ENCODE measurements around the gene CAPRIN2.

Gene CAPRIN2

GRCh38 chr12:30761730-30762129, 7.0 kb upstream of the CAPRIN2 start:
- DNase-seq (ENCODE audit: low spot score): no peak

- DNase-seq (ENCODE audit: low spot score): no peak
Measured at GRCh38 chr12:30757316-30757715, 2.6 kb upstream of the CAPRIN2 start.

GRCh38 chr12:30756074-30756473, 1.3 kb upstream of the CAPRIN2 start:
- no peak for DNase-seq (ENCODE audit: low spot score)

- DNase-seq (ENCODE audit: low spot score): no peak
Measured at GRCh38 chr12:30755395-30755762, 628 bp upstream of the CAPRIN2 start.

- DNase-seq (ENCODE audit: low spot score): no peak
Measured at GRCh38 chr12:30754383-30754749, 385 bp downstream of the CAPRIN2 start.

GRCh38 chr12:30753751-30754382, 884 bp downstream of the CAPRIN2 start:
- DNase-seq (ENCODE audit: low spot score): no peak

GRCh38 chr12:30753233-30753632, 1.5 kb downstream of the CAPRIN2 start:
- DNase-seq (ENCODE audit: low spot score): no peak

- DNase-seq (ENCODE audit: low spot score): no peak
Measured at GRCh38 chr12:30752255-30752654, 2.5 kb downstream of the CAPRIN2 start.

GRCh38 chr12:30748147-30748546, 6.6 kb downstream of the CAPRIN2 start:
- no peak for DNase-seq (ENCODE audit: low spot score)

GRCh38 chr12:30746190-30746589, 8.6 kb downstream of the CAPRIN2 start:
- DNase-seq (ENCODE audit: low spot score): no peak

GRCh38 chr12:30744321-30744720, 10.4 kb downstream of the CAPRIN2 start:
- no peak for DNase-seq (ENCODE audit: low spot score)

GRCh38 chr12:30740274-30740673, 14.5 kb downstream of the CAPRIN2 start:
- DNase-seq (ENCODE audit: low spot score): no peak

- no peak for DNase-seq (ENCODE audit: low spot score)
Measured at GRCh38 chr12:30739020-30739419, 15.7 kb downstream of the CAPRIN2 start.

GRCh38 chr12:30732954-30733637, 21.7 kb downstream of the CAPRIN2 start:
- DNase-seq (ENCODE audit: low spot score): no peak

- DNase-seq (ENCODE audit: low spot score): no peak
Measured at GRCh38 chr12:30730011-30730410, 24.7 kb downstream of the CAPRIN2 start.

- no peak for DNase-seq (ENCODE audit: low spot score)
Measured at GRCh38 chr12:30729547-30729946, 25.2 kb downstream of the CAPRIN2 start.

GRCh38 chr12:30726647-30727046, 28.1 kb downstream of the CAPRIN2 start:
- no peak for DNase-seq (ENCODE audit: low spot score)

GRCh38 chr12:30725739-30726138, 29.0 kb downstream of the CAPRIN2 start:
- DNase-seq (ENCODE audit: low spot score): no peak

- no peak for DNase-seq (ENCODE audit: low spot score)
Measured at GRCh38 chr12:30719060-30719459, 35.7 kb downstream of the CAPRIN2 start.

GRCh38 chr12:30707613-30708342, 47.0 kb downstream of the CAPRIN2 start:
- DNase-seq (ENCODE audit: low spot score): no peak

GRCh38 chr12:30706476-30706875, 48.3 kb downstream of the CAPRIN2 start:
- no peak for DNase-seq (ENCODE audit: low spot score)

- DNase-seq (ENCODE audit: low spot score): no peak
Measured at GRCh38 chr12:30701056-30701455, 53.7 kb downstream of the CAPRIN2 start.

GRCh38 chr12:30700216-30700900, 54.4 kb downstream of the CAPRIN2 start:
- DNase-seq (ENCODE audit: low spot score): no peak
